Mammary epithelial cell (primary cell): ENCODE results near the gene ISLR2.

Experiments
- CTCF ChIP-seq, 2 donors: IDR thresholded peaks in 1 of 2; conservative IDR thresholded peaks in 1 of 2; 2 replicates each; pipeline ENCODE4 v1.5.1; 2011 to 2012; ENCODE audit warnings: inconsistent platforms in 2 of 2, low read length in 2 of 2, mild to moderate bottlenecking in 2 of 2, control low read depth in 1 of 2, low read depth in 1 of 2; ENCODE audit not compliant: insufficient read depth in 1 of 2; ENCODE audit errors: extremely low read depth in 1 of 2
- EZH2 ChIP-seq: IDR thresholded peaks from 2 replicates; pipeline ENCODE4 v1.6.1; 2012; ENCODE audit warnings: low read length, inconsistent platforms, borderline replicate concordance

DNA sequence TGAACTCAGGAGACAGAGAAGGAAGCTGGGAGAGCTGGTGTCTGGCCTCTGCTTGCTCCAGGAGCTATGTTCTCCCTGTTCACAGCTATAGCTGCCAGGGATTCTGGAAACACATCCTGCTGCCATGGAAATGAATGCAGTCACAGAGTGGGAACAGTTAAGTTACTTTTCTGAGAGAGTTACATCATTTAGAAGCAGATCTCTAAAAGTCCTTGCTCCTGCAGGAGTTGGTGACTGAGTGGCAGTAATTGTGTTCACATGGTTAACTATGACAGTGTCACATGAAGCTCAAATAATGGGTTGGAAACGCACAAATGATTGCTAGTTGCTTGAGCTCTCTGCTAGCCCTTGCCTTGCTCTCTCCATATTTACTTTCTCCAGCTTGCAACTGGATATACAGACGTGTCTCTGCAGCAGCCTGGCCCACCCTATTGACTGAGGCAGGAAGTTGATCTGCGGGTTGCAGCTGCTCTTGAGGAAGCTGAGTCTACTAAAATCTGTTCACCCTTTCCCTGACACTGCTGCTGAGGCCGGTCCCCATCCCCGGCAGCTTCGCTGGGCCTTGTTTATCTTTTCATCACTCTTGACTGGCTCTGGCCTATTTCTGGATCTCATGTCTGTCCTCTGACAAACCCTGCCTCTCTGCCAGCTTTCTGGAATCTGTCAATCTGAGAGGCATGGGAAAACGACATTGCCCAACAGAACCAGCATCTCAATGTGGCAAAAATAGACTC, 26.5 kb downstream of the ISLR2 start:
- TF ChIP-seq EZH2 = no peak
- TF ChIP-seq CTCF (conservative IDR thresholded peaks at IDR 0.05 in 1 of 2, IDR thresholded peaks at IDR 0.05 in 1 of 2; ENCODE audit: extremely low read depth in 1 of 2, insufficient read depth in 1 of 2, low read depth in 1 of 2, low read length in 2 of 2) = no peak
